Measurements from ENCODE around the gene NKAIN2. TPM values are rescaled to one million over a fixed set of nuclear protein-coding genes. Genes with fewer than 3 reads are reported as not detected.
"Not testable (repeated sequence)": the region's sequence is repeated elsewhere in the genome, so short reads cannot be mapped to it uniquely, and the experiment has no call there.

The NKAIN2 gene
- total and polyA plus RNA-seq, 7 donors = 0.08 to 13.5 (median 1.1) TPM

GRCh38 chr6:124008000-124008987, 204.6 kb downstream of the NKAIN2 start:
- Histone ChIP-seq H3K36me3 (ENCODE audit: insufficient read depth in 1 of 2, low read depth in 1 of 2) (no peaks in the 10 kb centered on the region), H3K4me3 (peak overlapping the region; percentile 34), H3K4me1 (peaks cover 23% of the 10 kb centered on the region), H3K9me3 (no peaks in the 10 kb centered on the region), H3K27ac (peak overlapping the region; percentile 66), H3K27me3 (ENCODE audit: insufficient read depth in 3 of 3, low read length in 2 of 3) (no peaks in the 10 kb centered on the region)
- ATAC-seq = peak in 3 of 4 donors; percentile 39 to 74 (median 67)
- no peak for DNase-seq
- no peak for TF ChIP-seq CTCF (IDR thresholded peaks at IDR 0.05)
- WGBS, 3 donors = 9 to 21% (median 15%) methylated on average over 10 of the region's 10 CpGs
- intact Hi-C loops (cut with DNase I) = no loop called here

GRCh38 chr6:124008988-124009765, 205.5 kb downstream of the NKAIN2 start:
- 63 to 77% (median 65%) methylated on average over 6 of the region's 6 CpGs for WGBS, 3 donors
- peak in 2 of 4 donors; percentile 37 to 68 for ATAC-seq
- Histone ChIP-seq H3K27ac (peak overlapping the region; percentile 66), H3K36me3 (ENCODE audit: insufficient read depth in 1 of 2, low read depth in 1 of 2) (no peaks in the 10 kb centered on the region), H3K9me3 (no peaks in the 10 kb centered on the region), H3K4me1 (peaks cover 17% of the 10 kb centered on the region), H3K27me3 (ENCODE audit: insufficient read depth in 3 of 3, low read length in 2 of 3) (no peaks in the 10 kb centered on the region), H3K4me3 (no peak overlapping the region)
- TF ChIP-seq CTCF (IDR thresholded peaks at IDR 0.05) = no peak
- intact Hi-C loops (cut with DNase I) = no loop called here
- no peak for DNase-seq

GRCh38 chr6:124010574-124010973, 206.9 kb downstream of the NKAIN2 start:
- Histone ChIP-seq H3K27me3 (ENCODE audit: insufficient read depth in 3 of 3, low read length in 2 of 3) (no peaks in the 10 kb centered on the region), H3K4me3 (no peak overlapping the region), H3K4me1 (peaks cover 17% of the 10 kb centered on the region), H3K36me3 (ENCODE audit: insufficient read depth in 1 of 2, low read depth in 1 of 2) (no peaks in the 10 kb centered on the region), H3K9me3 (no peaks in the 10 kb centered on the region), H3K27ac (no peak overlapping the region)
- ATAC-seq (no peak), DNase-seq (no peak)
- intact Hi-C loops (cut with DNase I) = no loop called here
- no peak for TF ChIP-seq CTCF (IDR thresholded peaks at IDR 0.05)

GRCh38 chr6:124011180-124011579, 207.5 kb downstream of the NKAIN2 start:
- DNase-seq (no peak), ATAC-seq (no peak)
- Histone ChIP-seq H3K27ac (no peak overlapping the region), H3K4me3 (no peak overlapping the region), H3K4me1 (peaks cover 17% of the 10 kb centered on the region), H3K36me3 (ENCODE audit: insufficient read depth in 1 of 2, low read depth in 1 of 2) (no peaks in the 10 kb centered on the region), H3K27me3 (ENCODE audit: insufficient read depth in 3 of 3, low read length in 2 of 3) (no peaks in the 10 kb centered on the region), H3K9me3 (no peaks in the 10 kb centered on the region)
- no peak for TF ChIP-seq CTCF (IDR thresholded peaks at IDR 0.05)
- WGBS, 3 donors = 91 to 96% (median 91%) methylated on average over 2 of the region's 2 CpGs
- intact Hi-C loops (cut with DNase I) = no loop called here

- H3K36me3 ChIP-seq (ENCODE audit: insufficient read depth in 1 of 2, low read depth in 1 of 2); H3K27ac ChIP-seq; DNase-seq; ATAC-seq; H3K27me3 ChIP-seq (ENCODE audit: insufficient read depth in 3 of 3, low read length in 2 of 3); H3K9me3 ChIP-seq; H3K4me1 ChIP-seq; H3K4me3 ChIP-seq; intact Hi-C loops (cut with DNase I): not testable (repeated sequence)
- 100% methylated on average over 1 of the region's 1 CpG for WGBS, 3 donors
These were observed 218.4 kb downstream of the NKAIN2 start for GRCh38 chr6:124022051-124022450.
